Measurements from ENCODE around the gene SNX5. TPM values are rescaled to one million over a fixed set of nuclear protein-coding genes. Genes with fewer than 3 reads are reported as not detected.

The SNX5 gene
- total RNA-seq, 2 experiments from 2014 or later, result 204 to 274 TPM

DNA sequence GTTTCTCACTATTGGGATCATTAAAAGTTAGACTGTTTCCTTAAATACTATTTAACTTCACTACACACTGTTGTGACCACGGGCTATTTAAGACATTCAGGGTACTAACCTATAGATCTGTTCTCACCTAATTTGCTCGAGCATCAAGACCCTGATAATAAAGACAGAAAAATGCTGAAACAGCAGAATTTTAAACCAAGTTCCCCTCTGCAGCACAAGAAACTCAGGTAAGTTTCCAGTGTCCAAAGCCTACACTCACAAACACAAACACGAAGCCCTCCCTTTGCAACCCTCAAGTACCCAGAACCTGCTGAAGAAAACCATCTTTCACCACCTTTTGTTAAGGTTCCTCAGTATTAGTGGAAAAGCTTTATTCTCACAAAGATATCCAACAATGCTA lies 4.0 kb downstream of the SNX5 start:
- Histone ChIP-seq H4K20me1 (ENCODE audit: insufficient read depth, low read length) (peaks cover 72% of the 10 kb centered on the region), H3K4me3 (ENCODE audit: low read depth, low read length, poor library complexity, severe bottlenecking) (peak overlapping the region; percentile 97), H2AFZ (ENCODE audit: low read length) (no peak overlapping the region), H3K4me1 (ENCODE audit: insufficient read depth, low read length, poor library complexity, severe bottlenecking) (peaks cover 63% of the 10 kb centered on the region), H3K4me2 (ENCODE audit: low read length) (peak overlapping the region; percentile 92), H3K9me3 (ENCODE audit: low read length) (no peaks in the 10 kb centered on the region), H3K27ac (ENCODE audit: low read depth, low read length, poor library complexity, severe bottlenecking) (peak overlapping the region; percentile 95), H3K79me2 (ENCODE audit: insufficient read depth, low read depth, low read length) (peaks cover 96% of the 10 kb centered on the region), H3K9me2 (ENCODE audit: insufficient read depth, low read length) (no peaks in the 10 kb centered on the region), H3K36me3 (ENCODE audit: insufficient read depth, low read length) (peaks cover 88% of the 10 kb centered on the region)
- CTCF ChIA-PET (ENCODE audit: unreplicated experiment), result no interaction called here
- no peak for DNase-seq (ENCODE audit: low spot score)
- no TSS peak for BruUV-seq (replicated peaks)
- intact Hi-C loops (cut with micrococcal nuclease; ENCODE audit: unreplicated experiment), result loop anchor here (5.0 to 10.0 kb wide), 2 partner anchors 107 to 540 kb away; partner anchors contain the start of gene SEC23B
- POLR2A ChIA-PET, result interaction anchor here (0.9 to 4.0 kb wide), 5 partner anchors 8 to 22 kb away, joined by 3 to 47 read pairs (median 3); no protein-coding TSS in a partner anchor
- TF ChIP-seq, protein P1, sequence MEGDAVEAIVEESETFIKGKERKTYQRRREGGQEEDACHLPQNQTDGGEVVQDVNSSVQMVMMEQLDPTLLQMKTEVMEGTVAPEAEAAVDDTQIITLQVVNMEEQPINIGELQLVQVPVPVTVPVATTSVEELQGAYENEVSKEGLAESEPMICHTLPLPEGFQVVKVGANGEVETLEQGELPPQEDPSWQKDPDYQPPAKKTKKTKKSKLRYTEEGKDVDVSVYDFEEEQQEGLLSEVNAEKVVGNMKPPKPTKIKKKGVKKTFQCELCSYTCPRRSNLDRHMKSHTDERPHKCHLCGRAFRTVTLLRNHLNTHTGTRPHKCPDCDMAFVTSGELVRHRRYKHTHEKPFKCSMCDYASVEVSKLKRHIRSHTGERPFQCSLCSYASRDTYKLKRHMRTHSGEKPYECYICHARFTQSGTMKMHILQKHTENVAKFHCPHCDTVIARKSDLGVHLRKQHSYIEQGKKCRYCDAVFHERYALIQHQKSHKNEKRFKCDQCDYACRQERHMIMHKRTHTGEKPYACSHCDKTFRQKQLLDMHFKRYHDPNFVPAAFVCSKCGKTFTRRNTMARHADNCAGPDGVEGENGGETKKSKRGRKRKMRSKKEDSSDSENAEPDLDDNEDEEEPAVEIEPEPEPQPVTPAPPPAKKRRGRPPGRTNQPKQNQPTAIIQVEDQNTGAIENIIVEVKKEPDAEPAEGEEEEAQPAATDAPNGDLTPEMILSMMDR (conservative IDR thresholded peaks at IDR 0.05; ENCODE audit: low read length), result no peak
- no peak for TF ChIP-seq EZH2phosphoT487 (IDR thresholded peaks at IDR 0.05; ENCODE audit: borderline replicate concordance, low read depth, low read length)

GRCh38 chr20:17964073-17964472 lies 4.5 kb downstream of the SNX5 start:
- H3K4me1 ChIP-seq (ENCODE audit: insufficient read depth, low read length, poor library complexity, severe bottlenecking), result peaks cover 68% of the 10 kb centered on the region
- H3K36me3 ChIP-seq (ENCODE audit: insufficient read depth, low read length), result peaks cover 93% of the 10 kb centered on the region
- BruUV-seq (replicated peaks), result no TSS peak
- ChIA-PET POLR2A (interaction anchor here (0.9 to 1.5 kb wide), 3 partner anchors 11 to 23 kb away, joined by 3 read pairs; no protein-coding TSS in a partner anchor), CTCF (ENCODE audit: unreplicated experiment) (interaction anchor here (1.6 kb wide), 1 partner anchor 24 kb away, joined by 3 read pairs; no protein-coding TSS in a partner anchor)
- no peaks in the 10 kb centered on the region for H3K9me3 ChIP-seq (ENCODE audit: low read length)
- no peak overlapping the region for H2AFZ ChIP-seq (ENCODE audit: low read length)
- H3K4me3 ChIP-seq (ENCODE audit: low read depth, low read length, poor library complexity, severe bottlenecking), result peak overlapping the region; percentile 97
- H3K4me2 ChIP-seq (ENCODE audit: low read length), result peak overlapping the region; percentile 92
- DNase-seq (ENCODE audit: low spot score), result no peak
- no peak for TF ChIP-seq EZH2phosphoT487 (IDR thresholded peaks at IDR 0.05; ENCODE audit: borderline replicate concordance, low read depth, low read length)
- TF ChIP-seq, protein P1 (conservative IDR thresholded peaks at IDR 0.05; ENCODE audit: low read length), result no peak
- peaks cover 77% of the 10 kb centered on the region for H4K20me1 ChIP-seq (ENCODE audit: insufficient read depth, low read length)
- H3K27ac ChIP-seq (ENCODE audit: low read depth, low read length, poor library complexity, severe bottlenecking), result peak overlapping the region; percentile 95
- H3K9me2 ChIP-seq (ENCODE audit: insufficient read depth, low read length), result no peaks in the 10 kb centered on the region
- intact Hi-C loops (cut with micrococcal nuclease; ENCODE audit: unreplicated experiment), result loop anchor here (10.0 kb wide), 1 partner anchor 541 kb away; the partner anchor contains the start of gene SEC23B
- peaks cover 96% of the 10 kb centered on the region for H3K79me2 ChIP-seq (ENCODE audit: insufficient read depth, low read depth, low read length)

Measured in OCI-LY7 (cell line).